Stimulated activated CD8-positive, alpha-beta memory T cell treated with anti-CD3 and anti-CD28 coated beads, Interleukin-7, amount 100 ng/mL, for 4 hours (primary cell): ENCODE data around the gene TPBGL.

Experiments
- DNase-seq, 2 donors: peaks; one replicate each; pipeline ENCODE4 v3.0.0-alpha.2; 2020; ENCODE audit warnings: low read depth in 2 of 2

The TPBGL gene

DNA sequence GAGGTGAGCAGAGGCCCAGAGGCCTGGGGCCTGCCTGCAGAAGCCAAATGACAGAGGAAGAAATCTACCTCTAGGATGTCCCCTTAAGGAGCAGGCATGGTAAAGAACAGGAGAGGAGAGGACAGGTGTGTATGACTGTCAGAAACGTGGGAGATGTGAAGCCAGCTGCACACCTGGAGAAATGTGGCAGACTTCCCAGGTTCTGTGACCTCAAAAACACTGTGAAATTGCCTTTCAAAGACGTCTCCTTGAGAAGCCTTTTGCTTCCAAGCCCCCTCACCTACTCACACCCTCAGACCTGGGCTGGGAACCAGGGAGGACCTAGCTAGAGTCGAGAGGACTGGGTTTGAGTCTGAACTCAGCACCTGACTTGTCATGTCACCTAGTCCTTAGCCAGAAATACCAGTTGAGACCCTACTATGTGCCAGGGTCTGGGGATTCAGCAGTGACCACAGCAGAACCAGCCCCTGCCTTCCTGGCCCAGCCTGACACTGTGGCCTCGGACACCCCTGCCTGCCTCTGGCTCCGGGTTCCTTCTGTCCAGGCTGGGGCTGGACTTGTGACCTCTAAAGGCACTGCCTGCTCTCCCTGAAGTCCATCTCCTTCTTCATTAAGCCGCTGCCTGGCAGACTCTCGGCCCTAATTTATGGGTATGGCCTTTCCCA is 5.6 kb downstream of the TPBGL start:
- DNase-seq: no peak

DNA sequence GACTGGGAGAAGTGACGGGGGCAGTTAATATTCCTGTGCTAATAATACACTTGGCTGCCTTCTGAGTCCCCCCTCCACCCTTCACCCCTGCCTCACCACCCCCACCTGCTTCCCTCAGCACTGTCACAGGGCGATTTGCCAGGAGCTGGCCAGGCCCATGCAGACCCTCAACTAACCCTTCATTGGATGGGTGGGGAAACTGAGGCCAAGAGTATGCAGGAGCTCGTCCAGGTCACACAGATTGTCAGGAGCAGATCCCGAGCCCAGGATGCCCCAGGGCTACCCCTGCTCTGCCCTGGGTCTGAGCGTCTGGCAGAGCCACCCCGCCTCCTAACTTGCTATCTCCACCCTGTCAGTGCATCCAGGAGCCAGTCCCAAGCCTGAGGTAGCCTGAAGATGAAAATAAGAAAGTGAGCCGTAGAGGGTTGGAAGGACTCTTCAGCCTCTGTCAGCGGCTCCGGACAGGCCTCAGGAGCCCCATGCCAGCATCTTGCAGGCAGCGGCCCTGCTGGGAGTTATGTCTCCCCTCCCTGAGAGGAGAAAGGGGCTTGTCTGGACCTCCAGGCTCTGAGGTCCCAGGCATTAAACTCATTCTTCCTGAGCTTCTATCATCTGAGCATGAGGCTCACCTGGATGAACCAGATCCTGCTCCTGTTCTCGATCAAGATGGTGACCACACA is 6.2 kb downstream of the TPBGL start:
- DNase-seq: no peak

DNA sequence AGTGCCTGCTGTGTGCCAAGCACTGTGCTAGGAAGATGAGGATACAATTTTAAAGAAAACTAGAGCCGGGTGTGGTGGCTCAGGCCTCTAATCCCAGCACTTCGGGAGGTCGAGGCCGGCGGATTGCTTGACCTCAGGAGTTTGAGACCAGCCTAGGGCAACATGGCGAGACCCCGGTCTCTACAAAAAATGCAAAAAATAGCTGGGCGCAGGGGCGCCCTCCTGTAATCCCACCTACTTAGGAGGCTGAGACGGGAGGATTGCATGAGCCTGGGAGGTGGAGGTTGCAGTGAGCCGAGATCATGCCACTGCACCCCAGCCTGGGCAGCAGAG is 8.3 kb downstream of the TPBGL start:
- DNase-seq: no peak

DNA sequence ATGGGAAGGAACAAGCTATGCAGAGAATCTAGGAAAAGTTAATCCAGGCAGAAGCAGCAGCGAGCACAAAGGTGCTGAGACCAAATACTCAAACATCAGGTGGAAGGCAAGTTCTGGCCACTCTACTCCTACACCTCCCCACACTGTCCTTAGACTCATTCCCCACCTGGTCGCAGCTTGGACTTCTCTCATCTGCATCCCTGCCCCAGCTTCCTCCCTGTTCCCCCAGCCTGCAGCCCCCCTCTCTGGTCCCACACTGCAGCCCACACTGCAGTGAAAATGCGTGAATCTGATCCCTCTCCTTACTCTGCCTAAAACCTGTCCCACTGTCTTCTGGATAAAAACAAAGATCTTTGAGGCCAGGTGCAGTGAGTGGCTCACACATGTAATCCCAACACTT is 9.1 kb downstream of the TPBGL start:
- DNase-seq: no peak

DNA sequence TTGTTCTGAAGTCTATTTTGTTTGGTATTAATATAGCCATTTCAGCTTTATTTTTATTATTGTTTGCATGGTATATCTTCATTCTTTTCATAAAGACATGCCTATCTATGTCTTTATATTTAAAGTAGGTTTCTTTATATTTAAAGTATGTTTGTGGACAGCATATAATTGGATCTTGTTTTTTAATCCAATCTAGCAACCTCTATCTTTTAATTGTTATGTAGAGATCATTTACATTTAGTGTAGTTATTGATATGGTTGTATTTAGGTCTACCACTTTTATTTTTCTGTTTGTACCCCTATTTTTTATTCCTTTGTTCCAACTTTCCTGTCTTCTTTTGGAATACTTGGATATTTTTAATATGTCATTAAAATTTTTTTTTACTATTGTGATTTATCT is 13.8 kb downstream of the TPBGL start:
- no peak for DNase-seq

DNA sequence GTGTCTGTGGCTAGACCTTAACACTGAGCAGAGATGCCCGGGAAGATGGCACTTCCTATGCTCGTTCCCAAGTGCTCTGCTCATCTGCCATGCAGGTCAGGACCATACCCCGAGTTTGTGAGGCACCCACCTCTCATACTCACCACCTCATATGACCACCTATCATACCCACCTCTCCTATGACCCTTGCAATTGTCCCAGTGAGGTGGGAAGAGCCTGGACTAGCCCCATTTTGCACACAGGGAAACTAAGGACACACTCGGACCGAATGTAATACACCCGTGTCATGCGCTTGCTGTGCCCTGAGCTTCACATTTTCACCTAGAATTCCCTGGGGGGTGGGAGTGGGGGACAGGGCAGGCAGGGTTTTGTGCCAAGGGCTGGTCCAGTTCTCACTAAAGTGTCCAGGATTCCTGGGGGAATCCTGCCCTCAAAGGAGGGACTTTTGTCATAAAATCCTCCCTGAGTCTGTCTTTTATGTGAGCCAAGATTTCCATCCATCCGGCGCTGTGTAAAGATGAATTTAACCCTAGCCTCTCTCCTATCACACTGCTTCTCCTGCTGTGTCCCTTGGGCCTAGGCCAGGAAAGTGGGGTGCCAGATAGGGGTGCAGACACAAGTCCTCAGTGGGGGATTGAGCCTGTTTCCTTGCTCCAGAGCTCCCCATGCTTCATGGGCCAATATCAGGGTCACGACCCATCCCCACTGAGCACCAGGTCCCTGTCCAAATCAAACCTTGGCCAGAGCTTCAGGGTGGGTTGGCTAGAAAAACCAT is 20.0 kb downstream of the TPBGL start:
- DNase-seq: no peak

DNA sequence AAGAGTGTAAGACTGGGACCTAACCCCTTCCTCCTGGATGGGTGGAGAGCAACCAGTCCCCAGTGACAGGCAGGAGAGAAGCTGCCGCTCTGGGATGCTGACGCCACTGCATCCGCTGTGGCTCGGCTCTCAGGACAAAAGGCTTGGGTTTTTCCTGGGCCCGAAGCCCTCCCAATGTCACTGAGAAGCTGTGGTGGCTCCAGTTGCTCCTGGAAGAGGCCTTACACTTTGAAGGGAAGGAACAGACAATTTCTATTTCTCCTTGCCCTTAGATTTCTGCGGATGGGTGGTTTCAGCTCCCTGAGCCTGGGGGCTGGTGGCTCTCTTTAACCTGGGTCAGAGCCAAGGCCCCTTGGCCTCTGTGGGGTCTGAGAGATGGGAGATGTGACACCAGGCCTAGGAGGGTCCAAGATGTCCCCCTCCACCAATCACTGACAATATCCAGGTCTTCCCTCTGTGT is 21.4 kb downstream of the TPBGL start:
- no peak for DNase-seq

DNA sequence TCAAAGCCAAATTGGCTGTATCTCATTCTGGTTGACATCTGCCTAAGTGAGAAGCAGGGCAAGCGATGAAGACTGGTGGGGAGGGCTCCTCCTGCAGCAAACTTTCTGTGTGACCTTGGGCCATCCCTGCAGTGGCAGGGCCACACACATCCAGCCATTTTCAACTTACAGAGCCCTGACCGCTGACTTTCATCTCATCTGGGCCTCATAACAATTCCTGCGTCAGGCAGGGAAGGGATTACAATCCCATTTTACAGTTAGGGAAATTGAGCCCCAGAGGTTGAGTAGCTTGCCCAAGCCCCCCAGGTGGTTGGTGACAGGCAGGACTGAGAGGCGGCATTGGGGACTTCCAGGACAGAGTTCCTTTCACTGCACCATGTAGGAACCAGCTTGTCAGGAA is 21.9 kb downstream of the TPBGL start:
- DNase-seq: no peak

DNA sequence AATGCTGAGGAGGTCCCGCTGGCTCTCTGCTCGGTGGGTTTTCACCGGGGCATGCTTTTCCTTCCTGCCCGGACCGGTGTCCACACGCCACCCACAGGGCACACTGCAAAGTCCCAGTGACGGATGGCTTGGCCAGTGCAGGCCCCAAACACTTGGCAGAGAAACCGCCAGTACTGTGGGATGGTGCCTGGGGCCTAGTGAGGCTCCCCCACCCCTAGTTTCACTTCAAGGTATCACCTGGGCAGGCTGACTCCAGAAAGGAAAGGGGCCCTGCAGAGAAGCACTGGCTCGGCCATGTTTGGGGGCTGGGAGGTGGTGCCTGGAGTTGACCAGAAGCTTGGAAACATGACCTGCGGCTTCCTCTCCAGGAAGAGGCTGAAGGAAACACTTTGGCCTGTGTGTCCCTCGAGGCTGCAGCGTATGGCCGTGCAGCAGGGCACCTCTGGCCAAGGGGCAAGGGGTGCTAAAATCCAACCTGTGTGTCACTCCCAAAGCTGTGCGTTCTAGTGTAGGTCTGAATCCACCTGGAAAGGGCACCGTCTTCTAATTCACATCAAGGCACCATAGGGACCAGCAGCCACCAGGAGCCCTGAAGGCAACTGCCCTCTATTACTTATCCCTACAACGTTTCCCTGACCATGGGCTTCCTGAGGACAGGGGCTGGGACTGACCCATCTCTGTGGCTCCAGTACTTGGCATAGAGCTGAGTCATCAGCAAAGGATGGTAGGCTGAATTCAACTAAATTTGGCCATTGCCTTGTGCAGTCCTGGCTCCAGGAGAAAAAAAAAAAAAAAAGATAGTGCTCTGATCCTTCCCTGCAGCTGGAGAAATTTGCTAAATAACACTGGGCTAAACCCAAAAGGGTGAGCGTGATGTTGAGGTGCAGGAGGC is 22.6 kb downstream of the TPBGL start:
- DNase-seq: no peak

DNA sequence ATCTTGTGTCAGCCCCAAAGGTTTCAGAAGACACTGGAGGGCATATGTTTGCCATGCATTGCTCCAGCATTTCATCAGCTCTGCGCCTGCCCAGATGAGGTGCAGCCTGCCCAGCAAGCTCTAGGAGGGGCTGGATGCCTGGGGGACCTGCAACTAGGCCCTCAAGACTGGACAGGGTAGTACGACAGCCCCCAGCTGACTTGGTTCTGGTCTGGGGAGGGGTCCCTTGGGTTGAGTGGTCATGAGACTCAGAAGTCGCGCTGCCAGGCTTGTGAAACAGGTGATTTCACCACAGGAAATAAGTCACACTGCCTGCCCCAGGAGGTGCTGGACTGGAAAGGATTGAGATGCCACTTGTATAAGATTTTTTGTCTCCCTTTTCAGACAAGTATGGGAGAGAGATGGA is 23.4 kb downstream of the TPBGL start:
- no peak for DNase-seq

DNA sequence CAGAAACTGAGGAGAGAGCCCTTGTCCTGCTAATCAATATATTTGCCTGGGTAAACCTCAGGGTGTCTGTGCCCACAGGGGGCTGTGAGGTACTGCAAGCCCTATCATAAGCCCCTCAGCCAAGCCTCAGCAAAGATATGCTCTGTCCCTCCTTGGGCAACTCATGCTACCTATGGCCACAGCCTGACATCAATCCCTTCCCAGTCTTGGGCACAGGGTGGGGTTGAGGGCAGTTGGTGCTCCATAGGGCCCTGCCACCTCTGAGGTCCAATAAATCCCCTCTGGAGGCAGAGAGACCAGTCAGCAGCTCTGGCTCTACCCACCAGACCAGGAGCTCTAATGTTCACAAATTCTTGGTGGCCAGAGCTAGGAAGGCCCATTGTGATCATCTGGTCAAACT is 23.8 kb downstream of the TPBGL start:
- DNase-seq: no peak

DNA sequence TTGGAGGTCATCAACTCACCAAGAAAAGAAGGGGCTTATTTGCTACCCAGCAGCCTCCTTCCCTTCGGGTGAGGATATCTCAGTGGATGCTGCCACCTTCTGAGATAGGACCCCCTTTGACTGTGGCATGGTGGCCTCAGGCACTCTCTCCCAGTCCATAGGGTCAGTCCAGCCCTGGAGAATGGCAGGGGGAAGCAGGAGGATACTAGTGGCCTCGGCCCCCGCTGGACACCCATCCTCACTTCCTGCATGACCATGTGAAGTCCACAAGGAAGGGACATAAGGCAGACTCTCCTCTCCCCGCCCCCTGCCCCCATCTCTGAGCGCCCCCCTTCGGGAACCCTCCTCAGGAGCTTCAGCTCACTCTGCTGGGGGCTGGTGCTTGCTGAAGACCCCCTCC is 24.4 kb downstream of the TPBGL start:
- DNase-seq: no peak

DNA sequence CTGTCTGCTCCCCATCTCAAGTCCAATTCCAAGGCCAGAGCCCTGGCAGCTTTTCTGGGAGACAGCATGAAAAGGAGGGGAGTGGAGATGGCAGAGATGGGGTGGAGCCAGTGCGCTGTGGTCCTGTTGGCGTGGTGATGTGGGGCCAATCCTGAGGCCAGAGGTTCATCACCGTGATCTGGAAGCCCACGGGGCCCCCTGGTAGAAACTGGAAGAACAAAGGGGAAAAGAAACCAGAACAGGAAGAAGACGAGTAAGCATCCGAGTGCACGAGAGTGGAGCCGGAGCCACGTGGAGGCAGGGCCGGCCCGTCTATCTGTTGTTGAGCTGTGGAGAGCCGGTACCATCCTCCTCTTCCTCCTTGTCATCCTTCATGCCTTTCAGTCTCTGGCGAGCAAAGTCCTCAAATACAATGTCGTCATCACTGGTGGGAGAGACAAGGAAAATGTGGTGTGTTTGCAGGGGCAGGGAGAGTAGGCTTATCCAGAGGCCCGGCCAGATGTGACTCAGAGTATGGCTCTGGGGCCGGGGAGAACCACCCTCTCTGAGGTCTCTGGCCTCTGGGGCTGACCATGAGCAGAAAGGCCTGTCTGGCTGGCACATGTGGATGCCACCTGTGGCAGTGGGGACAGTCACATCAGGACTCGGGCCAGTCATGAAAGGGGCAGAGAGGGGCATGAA is 25.4 kb downstream of the TPBGL start:
- no peak for DNase-seq

DNA sequence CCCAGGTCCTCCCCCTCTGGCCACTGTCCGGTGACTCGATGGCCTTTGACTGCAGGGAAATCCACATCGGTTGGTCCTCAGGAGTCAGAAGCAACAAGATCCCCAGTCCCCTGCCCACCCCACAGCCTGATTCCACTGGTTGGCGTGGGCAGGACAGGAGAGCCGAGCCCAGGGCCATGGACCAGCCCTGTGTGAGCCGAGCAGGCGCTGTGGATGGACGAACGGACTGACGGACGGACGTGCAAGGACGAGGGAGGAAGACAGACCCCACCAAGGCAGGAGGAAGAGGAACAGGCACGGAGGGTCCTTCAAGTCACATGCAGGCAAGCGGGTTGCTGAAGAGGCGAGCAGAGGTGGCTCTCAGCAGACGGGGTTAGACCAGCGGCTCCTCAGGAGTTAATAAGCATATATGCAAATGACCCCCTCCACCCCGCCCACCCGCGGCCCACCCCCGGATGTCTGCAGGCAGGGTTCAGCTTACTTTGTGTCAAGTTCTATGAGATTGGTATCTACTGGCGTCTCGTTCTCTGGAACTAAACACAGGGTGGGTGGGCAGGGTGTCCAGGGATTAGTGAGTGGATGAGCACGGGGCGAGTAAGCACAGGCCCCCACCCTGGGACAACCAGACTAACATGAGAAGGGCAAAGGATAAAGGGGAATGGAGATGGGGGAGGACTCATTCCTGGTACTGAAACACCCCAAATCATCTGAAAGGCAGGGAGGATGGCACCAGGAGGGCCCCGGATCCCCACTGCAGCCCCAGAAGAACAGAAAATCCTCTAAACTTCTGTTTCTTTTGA is 26.8 kb downstream of the TPBGL start:
- no peak for DNase-seq

DNA sequence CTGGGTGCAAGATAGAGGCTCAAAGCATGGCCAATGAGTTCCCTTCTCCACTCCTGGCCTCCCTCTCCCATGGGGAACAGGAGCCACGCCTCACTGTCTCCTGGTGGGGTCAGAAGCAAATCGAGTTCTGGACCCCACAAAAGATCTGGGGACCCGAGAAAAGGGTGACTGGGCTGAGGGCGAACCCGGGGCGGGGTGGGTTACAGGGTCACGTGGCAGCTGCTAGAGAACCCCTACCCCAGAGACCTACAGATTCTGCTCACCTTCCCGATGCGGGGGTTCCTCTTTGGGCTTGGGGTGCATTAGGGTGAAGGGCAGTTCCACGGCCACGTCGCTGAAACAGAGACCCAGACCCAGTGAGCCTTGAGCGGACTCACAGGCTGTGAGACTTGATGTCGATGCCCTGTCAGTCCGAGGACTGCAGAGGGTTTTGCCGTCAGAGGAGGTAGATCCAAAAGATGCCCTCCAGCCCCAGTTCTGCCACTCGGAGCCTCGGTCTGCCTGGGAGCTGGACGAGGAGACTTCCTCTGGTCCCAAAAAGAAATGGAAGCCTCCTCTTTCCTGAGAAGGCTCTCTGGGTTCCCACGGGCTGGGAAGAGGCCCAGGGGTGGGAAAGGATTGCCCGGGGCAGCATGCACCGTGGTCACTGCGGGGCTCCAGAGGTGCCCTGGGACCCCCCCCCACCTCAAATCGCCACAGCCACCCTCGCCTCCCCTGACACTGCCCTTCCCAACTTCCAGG is 28.2 kb downstream of the TPBGL start:
- DNase-seq: no peak

DNA sequence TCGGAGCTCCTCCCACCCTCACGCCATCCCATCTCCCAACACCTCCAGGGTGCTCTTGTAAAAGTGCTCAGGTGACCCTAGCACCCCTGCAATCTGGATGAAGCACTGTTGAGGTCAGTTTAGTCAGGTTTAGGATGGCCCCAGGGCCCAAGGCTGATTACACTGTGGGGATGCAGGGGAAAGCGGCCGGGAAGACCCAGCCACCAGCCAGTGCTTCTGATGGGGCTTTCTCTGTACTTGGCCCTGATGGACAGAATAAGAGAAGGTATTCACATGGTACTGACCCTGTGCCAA is 28.7 kb downstream of the TPBGL start:
- DNase-seq: no peak

DNA sequence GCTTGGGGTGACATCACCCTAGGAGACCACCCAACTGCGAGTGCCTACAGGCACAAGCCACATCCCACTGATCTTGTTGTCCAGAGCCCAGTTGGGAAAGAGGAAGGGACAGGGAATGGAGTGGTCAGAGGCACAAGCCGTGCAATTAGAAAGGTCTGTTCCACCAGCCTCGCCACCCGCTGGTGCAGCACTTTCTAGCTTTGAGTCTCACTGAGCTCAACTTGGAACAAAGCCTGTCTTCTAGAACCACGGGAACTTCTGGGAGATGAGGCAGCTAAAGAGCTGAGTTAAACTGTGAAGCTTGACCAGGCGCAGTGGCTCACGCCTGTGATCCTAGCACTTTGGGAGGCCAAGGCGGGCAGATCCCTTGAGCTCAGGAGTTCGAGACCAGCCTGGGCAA is 29.3 kb downstream of the TPBGL start:
- no peak for DNase-seq

DNA sequence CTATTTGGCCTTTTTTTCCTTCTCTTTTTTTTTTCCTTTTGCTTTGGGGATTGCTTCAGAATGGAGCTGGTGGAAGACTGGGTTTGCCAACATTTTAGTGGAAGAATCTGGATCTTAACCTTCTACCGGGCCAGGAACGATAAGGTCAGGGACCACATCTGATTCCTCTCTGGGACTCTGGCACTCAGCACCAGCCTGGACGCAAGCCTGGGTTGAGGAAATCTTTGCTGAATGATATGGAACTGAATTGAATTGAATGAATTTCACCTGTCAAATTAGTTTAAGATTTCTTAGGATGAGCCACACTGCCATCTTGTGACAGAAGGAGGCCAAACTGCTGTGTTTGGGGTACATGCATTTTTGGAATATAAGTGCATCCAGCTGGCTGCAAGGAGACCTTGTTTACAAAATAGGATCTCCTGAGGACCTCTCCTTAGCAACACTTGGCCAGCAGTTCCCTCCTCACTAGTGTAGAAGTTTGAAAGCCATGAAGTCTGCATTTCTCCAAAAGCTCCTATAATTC is 30.4 kb downstream of the TPBGL start:
- no peak for DNase-seq

DNA sequence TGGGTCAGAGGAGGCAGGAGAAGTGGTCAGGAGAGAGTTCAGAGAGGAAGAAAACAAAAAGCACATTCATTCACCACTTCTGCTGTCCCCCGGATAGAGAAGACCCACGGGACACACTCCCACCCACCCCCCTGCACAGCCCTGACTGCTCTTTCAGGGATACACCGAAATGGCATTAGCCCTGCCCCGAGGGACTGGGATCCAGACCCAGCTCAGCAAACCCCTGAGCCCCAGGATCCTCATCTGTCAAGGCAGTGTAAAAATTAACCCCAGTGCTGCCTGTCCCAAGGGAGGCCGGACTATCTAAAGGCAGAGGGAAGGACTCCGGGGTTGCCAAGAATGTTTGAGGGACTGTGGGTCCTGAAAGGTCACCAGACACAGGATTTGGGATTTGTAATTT is 31.2 kb downstream of the TPBGL start:
- DNase-seq: no peak

DNA sequence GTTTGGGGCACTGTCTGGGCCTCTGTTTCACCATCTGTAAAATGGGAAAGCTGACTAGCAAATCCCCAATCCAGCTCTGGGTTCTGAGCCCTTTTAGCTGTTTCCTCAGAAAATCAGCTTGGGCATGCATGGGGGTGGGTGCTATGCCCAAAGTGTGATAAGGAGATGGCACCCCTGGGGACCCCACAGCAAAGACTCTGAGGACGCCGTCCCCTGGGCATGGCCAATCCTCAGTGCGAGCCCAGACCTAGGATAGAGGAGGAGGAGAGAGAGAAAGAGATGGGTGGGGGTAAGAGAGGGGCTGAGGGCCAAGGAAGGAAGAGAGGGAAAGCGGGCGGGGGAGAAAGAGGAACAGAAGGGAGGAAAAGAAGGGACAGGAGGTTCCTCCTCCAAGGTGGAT is 31.8 kb downstream of the TPBGL start:
- DNase-seq: no peak
